Stimulated activated CD8-positive, alpha-beta memory T cell treated with anti-CD3 and anti-CD28 coated beads, Interleukin-15, amount 100 ng/mL, for 48 hours (primary cell): ENCODE results near the gene SMC5.
"Not testable (repeated sequence)": the region's sequence is repeated elsewhere in the genome, so short reads cannot be mapped to it uniquely, and the experiment has no call there.

Experiments
- DNase-seq, 2 donors: peaks; one replicate each; pipeline ENCODE4 v3.0.0-alpha.2; 2020; ENCODE audit warnings: low read depth in 2 of 2

The SMC5 gene

GRCh38 chr9:70258692-70259511 is at the start of gene SMC5:
SMC5 (plus strand) TSS chr9:70258978; CDS start chr9:70259079, 101 bp downstream.
- peak; percentile 82 to 85 for DNase-seq

GRCh38 chr9:70217029-70217428 is 41.7 kb upstream of the SMC5 start:
- DNase-seq: no peak

DNA sequence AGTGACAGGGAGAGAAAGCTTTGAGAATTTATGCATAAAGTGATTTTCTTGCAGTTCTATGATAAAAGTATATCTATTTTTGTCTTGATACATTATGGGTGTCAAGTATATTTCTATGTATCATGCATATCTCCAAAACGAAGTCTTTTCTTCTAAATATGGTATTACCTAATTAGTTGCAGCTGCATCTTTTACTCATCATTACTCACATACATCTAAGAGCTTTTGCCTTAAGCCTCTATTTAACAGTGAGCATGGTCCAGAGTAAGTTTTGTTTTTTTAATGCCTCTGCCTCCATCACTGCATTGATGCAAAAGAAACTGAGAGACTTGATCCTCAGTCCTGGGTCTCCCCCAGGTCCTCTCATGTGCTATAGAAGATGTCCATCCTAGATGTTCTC is 40.0 kb upstream of the SMC5 start:
- no peak for DNase-seq

- no peak for DNase-seq
Measured at GRCh38 chr9:70220216-70220615, 38.6 kb upstream of the SMC5 start.

GRCh38 chr9:70222354-70222753 is 36.4 kb upstream of the SMC5 start:
- no peak for DNase-seq

- no peak for DNase-seq
Measured at GRCh38 chr9:70228118-70228517, 30.7 kb upstream of the SMC5 start.

DNA sequence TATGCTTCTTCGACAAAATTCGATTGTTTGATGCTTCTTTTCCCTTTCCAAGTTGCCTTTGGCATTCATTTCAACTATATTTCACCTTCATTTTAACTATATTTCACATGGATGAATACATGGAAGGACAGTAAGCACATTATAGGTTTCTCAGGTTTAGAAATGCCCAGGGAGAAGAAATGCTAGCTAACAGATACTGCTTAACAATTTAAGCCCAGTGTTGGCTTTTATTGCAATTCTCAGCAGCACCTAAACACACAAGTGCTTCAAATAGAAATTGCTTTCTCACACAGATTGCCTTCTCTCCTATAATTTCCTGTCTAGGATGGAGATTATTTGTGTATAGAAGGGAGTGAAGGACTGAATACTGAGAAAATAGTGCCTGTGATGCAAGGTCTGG is 30.2 kb upstream of the SMC5 start:
- DNase-seq: no peak

GRCh38 chr9:70229026-70229425 is 29.8 kb upstream of the SMC5 start:
- DNase-seq: no peak

DNA sequence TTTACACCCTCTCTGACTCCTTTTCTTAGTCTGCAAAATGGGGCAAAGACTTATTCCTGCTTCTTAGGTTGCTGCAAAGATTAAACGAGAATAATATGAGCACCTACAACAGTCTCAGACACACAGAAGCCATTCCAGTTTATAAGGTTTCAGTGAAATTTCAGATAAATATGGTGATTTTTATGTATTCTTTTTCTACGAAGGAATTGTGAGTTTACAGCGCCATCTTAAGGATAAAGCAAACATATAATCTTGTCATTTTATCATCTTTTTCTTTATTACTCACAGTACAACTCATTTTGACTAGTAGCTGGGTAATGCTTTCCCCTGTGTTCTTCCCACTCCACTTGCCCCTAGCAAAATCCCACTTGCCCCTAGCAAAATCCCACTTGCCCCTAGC is 29.2 kb upstream of the SMC5 start:
- no peak for DNase-seq

DNA sequence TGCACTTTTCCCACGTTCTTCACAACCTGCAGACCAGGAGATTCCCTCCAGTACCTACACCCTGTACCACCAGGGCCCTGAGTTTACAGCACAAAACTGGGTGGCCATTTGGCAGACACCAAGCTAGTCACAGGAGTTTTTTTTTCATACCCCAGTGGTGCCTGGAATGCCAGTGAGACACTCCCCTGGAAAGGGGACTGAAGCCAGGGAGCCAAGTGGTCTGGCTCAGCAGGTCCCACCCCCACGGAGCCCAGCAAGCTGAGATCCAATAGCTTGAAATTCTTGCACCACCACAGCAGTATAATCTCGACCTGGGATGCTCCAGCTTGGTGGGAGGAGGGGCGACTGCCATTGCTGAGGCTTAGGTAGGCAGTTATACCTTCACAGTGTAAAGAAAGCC is 26.3 kb upstream of the SMC5 start:
- DNase-seq: no peak

DNA sequence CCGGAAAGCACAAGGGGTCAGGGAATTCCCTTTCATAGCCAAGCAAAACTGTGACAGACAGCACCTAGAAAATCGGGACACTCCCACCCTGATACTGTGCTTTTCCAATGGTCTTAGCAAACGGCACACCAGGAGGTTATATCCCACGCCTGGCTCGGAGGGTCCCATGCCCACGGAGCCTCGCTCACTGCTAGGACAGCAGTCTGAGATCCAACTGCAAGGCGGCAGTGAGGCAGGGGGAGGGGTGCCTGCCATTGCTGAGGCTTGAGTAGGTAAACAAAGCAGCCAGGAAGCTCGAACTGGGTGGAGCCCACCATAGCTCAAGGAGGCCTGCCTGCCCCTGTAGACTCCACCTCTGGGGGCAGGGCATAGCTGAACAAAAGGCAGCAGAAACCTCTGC is 24.6 kb upstream of the SMC5 start:
- DNase-seq: not testable (repeated sequence)

- DNase-seq: not testable (repeated sequence)
Measured at GRCh38 chr9:70245952-70246351, 12.8 kb upstream of the SMC5 start.

GRCh38 chr9:70250221-70250620 is 8.6 kb upstream of the SMC5 start:
- DNase-seq: no peak

GRCh38 chr9:70255486-70255885 is 3.3 kb upstream of the SMC5 start:
- no peak for DNase-seq

GRCh38 chr9:70256123-70256551 is 2.6 kb upstream of the SMC5 start:
- no peak for DNase-seq

DNA sequence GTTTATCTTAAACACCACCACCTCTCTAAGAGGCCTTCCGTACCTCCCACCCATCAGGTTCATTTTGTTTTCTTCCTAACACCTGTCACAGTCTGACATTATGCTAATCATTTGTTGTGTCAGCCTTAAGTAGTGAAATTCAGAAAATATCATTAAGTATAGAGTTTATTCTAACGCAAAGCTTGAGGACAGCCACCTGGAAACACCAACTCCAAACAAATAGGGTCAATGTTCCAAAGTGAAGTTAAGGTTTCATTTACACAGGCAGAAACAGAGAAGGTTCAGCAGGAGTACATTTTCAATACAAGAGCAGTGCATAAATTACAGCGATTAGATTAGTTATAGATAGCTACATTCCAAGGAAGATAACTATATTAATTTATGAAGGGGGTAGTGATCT is 1.3 kb upstream of the SMC5 start:
- no peak for DNase-seq

- peak in 1 of 2 donors; percentile 8 for DNase-seq
Measured at GRCh38 chr9:70257991-70258691, 637 bp upstream of the SMC5 start.

- DNase-seq: no peak
Measured at GRCh38 chr9:70259512-70259802, 679 bp downstream of the SMC5 start.

DNA sequence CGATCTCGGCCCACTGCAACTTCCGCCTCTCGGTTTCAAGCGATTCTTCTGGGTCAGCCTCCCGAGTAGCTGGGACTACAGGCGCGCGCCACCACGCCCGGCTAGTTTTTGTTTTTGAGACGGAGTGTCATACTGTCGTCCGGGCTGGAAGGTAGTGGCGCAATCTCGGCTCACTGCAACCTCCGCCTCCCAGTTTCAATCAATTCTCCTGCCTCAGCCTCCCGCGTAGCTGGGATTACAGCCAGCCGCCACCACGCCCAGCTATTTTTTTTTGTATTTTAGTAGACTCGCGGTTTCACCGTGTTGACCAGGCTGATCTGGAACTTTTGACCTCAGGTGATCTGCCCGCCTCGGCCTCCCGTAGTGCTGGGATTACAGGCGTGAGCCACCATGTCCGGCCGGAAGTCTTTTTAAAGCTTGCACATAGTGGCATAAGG is 1.2 kb downstream of the SMC5 start:
- DNase-seq: no peak

GRCh38 chr9:70260606-70261005 is 1.8 kb downstream of the SMC5 start:
- DNase-seq: no peak

GRCh38 chr9:70261131-70261870 is 2.5 kb downstream of the SMC5 start:
- DNase-seq: no peak

GRCh38 chr9:70262366-70262765 is 3.6 kb downstream of the SMC5 start:
- no peak for DNase-seq

GRCh38 chr9:70262948-70263347 is 4.2 kb downstream of the SMC5 start:
- no peak for DNase-seq
